HAP-1 (cell line): ENCODE data around the gene FEM1A.
"Not testable (repeated sequence)": the region's sequence is repeated elsewhere in the genome, so short reads cannot be mapped to it uniquely, and the experiment has no call there.

Experiments used
- DNase-seq, 2 experiments: peaks; one replicate each; pipeline ENCODE4 v3.0.0-alpha.2; 2016 to 2020; ENCODE audit warnings: low spot score in 2 of 2
- H3K27me3 ChIP-seq: fragments of 250-450 bp; sonication (Bioruptor Pico); 2 replicates; pipeline ENCODE4 v1.5.1; 2020; ENCODE audit warnings: low read depth, mild to moderate bottlenecking, moderate library complexity
- H3K36me3 ChIP-seq: fragments of 250-450 bp; sonication (Bioruptor Pico); replicated peaks from 2 replicates; pipeline ENCODE4 v1.5.1; 2020; ENCODE audit warnings: mild to moderate bottlenecking
- H3K4me1 ChIP-seq: fragments of 250-450 bp; sonication (Bioruptor Pico); 2 replicates; pipeline ENCODE4 v1.5.1; 2020; ENCODE audit warnings: mild to moderate bottlenecking
- H3K4me3 ChIP-seq: fragments of 250-450 bp; sonication (Bioruptor Pico); 2 replicates; pipeline ENCODE4 v1.5.1; 2020; ENCODE audit warnings: mild to moderate bottlenecking, moderate library complexity
- H3K9me3 ChIP-seq: fragments of 250-450 bp; sonication (Bioruptor Pico); 2 replicates; pipeline ENCODE4 v1.5.1; 2020; ENCODE audit warnings: mild to moderate bottlenecking, moderate library complexity
- in situ Hi-C: fragments of 300-500 bp; cut with MboI; formaldehyde crosslinking; loops from 3 replicates; pipeline ENCODE4 v1.14.3; 2020; ENCODE audit warnings: low sequenced_read_pairs, inconsistent platforms, mixed read lengths

FEM1A gene, protein sequence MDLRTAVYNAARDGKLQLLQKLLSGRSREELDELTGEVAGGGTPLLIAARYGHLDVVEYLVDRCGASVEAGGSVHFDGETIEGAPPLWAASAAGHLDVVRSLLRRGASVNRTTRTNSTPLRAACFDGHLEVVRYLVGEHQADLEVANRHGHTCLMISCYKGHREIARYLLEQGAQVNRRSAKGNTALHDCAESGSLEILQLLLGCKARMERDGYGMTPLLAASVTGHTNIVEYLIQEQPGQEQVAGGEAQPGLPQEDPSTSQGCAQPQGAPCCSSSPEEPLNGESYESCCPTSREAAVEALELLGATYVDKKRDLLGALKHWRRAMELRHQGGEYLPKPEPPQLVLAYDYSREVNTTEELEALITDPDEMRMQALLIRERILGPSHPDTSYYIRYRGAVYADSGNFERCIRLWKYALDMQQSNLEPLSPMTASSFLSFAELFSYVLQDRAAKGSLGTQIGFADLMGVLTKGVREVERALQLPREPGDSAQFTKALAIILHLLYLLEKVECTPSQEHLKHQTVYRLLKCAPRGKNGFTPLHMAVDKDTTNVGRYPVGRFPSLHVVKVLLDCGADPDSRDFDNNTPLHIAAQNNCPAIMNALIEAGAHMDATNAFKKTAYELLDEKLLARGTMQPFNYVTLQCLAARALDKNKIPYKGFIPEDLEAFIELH

DNA sequence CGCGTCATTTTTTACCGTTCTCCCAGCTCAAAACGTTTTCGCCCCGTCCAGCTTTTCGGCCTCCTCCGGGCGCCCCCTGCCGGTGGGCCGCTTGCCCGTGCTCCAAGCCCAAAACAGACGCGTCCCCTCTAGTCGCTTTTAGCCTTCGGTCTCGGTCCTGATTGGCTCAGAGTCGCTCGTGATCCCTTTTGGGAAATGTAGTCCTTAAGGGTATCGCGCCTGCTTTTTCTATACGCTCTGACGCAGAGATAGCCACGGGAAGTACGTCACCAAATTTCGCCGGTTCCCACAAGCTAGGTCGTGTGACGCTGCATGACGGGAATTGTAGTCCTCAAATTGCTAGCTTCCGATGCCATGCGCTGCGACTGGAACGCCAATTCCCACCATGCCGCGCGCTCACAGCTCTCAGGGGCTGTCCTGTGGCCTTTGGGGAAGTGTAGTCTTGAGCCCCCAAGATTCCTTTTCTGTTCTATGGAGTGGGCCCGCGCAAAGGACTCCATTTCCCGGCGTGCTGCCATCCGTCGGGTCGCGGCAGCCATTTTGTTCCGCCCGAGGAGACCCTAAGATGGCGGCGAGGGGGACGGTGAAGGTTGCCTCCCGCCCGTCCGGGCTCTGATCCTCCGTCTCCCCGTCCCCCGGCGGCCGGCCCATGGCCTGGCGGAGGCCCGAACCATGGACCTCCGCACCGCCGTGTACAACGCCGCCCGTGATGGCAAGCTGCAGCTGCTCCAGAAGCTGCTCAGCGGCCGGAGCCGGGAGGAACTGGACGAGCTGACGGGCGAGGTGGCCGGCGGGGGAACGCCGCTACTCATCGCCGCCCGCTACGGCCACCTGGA, at the start of gene FEM1A:
TSS of gene FEM1A (plus strand) at position 552 of the 836 bp plus-strand sequence. CDS start at position 673, 121 bp downstream.
- no peaks in the 10 kb centered on the region for H3K27me3 ChIP-seq
- peak within 1 kb of the TSS; percentile 97 for H3K4me3 ChIP-seq
- H3K4me1 ChIP-seq: no peaks in the 10 kb centered on the region; the same call in 1 of the 2 replicates
- no peaks in the 10 kb centered on the region for H3K9me3 ChIP-seq
- peak; percentile 98 to 100 for DNase-seq
- peaks cover 18% of the 10 kb centered on the region for H3K36me3 ChIP-seq
- in situ Hi-C loops: loop anchor here (5.0 kb wide), 1 partner anchor 59 kb away; no protein-coding TSS in a partner anchor

DNA sequence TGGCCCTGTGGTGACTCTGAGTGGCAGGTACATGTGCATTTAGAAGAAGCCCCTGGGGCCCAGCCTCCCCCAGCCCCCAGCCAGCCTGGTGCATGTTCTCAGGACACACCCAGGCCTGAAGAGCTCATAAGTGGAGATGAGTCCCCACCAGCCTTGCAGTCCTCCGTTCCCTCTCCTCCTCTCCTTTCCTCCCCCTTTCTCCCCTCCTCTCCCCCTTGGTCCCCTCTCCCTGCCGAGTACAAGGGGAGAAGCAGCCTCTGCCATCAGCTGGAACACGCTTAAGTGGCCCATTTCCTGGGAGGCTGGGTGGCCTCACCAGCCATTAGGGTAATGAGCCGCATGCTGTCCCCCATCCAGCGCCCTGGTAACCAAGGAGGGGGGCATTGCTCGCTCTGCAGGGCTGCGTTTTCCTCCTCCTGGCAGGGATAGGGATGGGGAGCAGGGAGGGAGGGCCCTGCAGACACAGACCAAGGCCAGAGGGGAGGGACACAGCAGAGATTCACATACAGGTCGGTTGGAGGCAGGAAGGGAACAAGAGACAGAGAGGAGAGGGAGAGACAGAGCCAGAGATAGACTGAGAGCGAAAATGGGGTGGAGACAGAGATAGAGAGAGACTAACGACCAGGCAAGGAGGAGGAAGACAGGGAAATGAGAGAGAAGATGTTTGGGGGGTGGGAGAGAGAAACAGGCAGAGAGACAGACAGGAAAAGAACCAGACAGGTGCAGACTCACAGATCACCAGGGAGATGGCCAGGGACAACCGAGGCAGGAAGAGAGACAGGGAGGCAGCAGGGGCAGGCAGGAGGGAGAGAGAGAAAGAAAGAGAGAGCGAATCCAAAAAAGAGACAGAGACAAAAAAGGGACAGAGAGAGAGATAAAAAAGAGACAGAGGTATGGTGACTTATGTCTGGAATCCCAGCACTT, 48.5 kb upstream of the FEM1A start:
- DNase-seq: no peak
- peaks cover 2% of the 10 kb centered on the region for H3K27me3 ChIP-seq
- no peaks in the 10 kb centered on the region for H3K4me1 ChIP-seq
- no peaks in the 10 kb centered on the region for H3K36me3 ChIP-seq
- H3K4me3 ChIP-seq: no peak overlapping the region
- in situ Hi-C loops: no loop called here
- no peaks in the 10 kb centered on the region for H3K9me3 ChIP-seq

DNA sequence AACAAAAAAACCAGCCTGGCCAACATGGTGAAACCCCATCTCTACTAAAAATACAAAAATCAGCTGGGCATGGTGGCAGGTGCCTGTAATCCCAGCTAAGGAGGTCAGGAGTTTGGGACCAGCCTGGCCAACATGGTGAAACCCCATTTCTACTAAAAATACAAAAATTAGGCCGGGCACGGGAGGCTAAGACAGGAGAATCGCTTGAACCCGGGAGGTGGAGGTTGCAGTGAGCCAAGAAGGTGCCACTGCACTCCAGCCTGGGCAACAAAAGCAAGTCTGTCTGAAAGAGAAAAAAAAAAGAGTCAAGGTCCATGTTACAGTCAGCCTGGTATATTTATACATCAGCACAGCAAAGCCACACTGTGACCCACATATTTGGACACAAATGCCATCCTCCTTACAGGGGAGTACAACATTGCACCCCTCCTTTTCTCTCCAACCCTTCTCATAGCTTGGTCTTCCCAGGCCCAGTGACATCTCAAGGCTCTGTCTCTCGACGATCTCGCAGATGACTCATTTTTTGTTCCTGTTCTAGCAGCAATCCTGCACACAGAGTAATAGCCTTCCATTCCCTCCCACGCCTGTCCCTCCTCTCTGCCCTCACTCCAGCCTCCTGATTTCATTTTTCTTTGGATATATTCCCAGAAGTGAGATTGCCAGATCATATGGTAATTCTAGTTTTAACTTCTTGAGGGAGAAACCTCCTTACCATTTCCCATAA, 46.9 kb upstream of the FEM1A start:
- no peaks in the 10 kb centered on the region for H3K9me3 ChIP-seq
- H3K4me1 ChIP-seq: no peaks in the 10 kb centered on the region
- H3K27me3 ChIP-seq: peaks cover 9% of the 10 kb centered on the region
- no peak for DNase-seq
- no peak overlapping the region for H3K4me3 ChIP-seq
- in situ Hi-C loops: no loop called here
- no peaks in the 10 kb centered on the region for H3K36me3 ChIP-seq

DNA sequence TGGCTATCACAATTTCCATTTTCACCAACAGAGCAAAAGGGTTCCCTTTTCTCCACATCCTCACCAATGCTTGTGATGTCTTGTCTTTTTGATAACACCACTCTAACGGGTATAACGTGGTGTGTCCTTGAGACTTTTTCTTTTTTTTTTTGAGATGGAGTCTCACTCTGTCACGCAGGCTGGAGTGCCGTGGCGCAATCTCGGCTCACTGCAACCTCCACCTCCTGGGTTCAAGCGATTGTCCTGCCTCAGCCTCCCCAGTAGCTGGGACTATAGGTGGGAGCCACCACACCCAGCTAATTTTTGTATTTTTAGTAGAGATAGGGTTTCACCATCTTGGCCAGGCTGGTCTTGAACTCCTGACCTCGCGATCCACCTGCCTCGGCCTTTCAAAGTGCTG, 46.4 kb upstream of the FEM1A start:
- DNase-seq, H3K4me3 ChIP-seq, H3K4me1 ChIP-seq, in situ Hi-C loops, H3K9me3 ChIP-seq, H3K27me3 ChIP-seq, H3K36me3 ChIP-seq: not testable (repeated sequence)

DNA sequence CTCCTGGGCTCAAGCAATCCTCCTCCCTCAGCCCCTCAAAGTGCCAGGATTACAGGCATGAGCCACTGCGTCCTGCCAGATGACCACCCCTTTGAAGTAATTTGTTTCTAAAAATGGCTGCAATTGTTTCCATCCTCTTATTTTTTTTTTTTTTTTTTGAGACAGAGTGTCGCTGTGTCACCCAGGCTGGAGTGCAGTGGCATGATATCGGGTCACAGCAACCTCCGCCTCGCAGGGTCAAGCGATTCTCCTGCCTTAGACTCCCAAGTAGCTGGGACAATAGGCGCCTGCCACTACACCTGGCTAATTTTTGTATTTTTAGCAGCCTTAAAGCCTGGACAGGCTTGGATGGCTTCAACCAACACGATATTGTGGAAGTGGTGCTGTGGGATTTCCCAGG, 45.5 kb upstream of the FEM1A start:
- Histone ChIP-seq H3K9me3 (no peaks in the 10 kb centered on the region), H3K4me1 (no peaks in the 10 kb centered on the region), H3K27me3 (peaks cover 9% of the 10 kb centered on the region), H3K4me3 (no peak overlapping the region), H3K36me3 (no peaks in the 10 kb centered on the region)
- in situ Hi-C loops: no loop called here
- DNase-seq: no peak

DNA sequence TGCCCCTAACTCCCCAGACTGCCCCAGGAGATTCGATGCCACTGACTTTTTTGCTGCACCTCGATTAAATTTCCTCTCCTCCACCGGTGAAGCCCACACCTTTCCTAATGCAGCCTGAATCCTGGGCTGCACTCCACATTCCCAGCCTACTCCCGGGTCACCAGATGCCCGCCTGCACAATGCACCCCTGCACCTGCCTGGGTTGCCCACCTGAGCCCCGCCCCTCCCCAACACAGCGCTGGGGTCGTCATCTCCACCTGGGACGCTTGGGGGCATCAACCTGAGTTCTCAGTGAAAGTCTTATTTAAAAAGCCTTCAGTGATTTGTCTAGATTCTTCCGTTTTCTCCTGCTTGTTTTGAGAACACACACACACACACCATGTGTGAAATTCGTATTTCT, 43.3 kb upstream of the FEM1A start:
- in situ Hi-C loops: no loop called here
- Histone ChIP-seq H3K9me3 (no peaks in the 10 kb centered on the region), H3K36me3 (no peaks in the 10 kb centered on the region), H3K4me3 (no peak overlapping the region), H3K4me1 (no peaks in the 10 kb centered on the region), H3K27me3 (peaks cover 9% of the 10 kb centered on the region)
- DNase-seq: no peak

DNA sequence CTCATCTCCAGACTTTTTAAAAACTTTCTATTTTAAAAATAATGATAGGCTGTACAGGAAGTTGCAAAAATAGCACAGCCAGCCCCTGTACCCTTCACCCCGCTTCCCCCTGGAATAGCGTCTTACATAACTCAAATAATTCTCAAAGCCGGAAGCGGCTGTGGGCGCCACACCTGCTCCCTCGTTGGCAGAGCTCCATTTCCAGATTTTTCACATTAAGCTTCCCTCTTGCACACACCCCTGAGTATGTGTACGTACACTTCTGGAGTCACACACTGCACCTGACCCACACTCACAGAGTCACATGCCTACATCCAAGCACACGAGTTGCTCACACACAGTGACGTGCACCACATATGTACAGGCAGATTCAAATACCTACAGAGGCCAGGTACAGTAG, 42.9 kb upstream of the FEM1A start:
- Histone ChIP-seq H3K36me3 (no peaks in the 10 kb centered on the region), H3K4me3 (no peak overlapping the region), H3K4me1 (no peaks in the 10 kb centered on the region), H3K9me3 (no peaks in the 10 kb centered on the region), H3K27me3 (peaks cover 9% of the 10 kb centered on the region)
- in situ Hi-C loops: no loop called here
- no peak for DNase-seq

DNA sequence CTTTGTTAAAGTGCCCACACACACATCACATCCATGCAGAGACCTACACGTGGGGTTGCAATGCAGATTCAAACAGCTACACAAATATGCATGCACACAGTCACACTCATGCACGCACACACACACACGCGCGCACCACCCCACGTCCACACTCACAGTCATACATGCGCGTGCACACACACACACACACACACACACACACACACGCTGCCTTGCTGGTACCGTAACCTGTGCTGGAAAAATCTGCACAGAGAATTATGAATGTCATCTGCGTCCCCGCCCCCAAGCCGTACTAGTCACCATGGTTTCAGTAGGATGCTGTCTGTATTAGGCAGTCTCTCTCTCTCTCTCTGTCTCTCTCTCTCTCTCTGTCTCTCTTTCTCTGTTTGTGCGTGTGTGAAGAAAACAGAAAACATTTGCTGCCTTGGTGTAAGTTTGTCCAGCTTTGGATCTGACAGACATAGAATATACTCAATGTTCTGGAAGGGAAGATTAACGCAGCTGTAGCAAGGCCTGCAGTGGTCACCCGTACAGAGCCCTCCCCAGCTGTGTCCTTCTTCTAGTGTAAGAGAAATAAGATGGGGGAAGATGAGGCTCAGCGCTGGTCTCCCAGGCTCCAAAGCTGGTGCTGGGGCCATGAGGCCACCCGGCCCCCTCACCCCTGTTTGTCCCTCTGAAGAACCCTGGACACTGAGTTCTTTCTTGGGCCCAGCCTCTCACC, 41.5 kb upstream of the FEM1A start:
- Histone ChIP-seq H3K9me3 (no peaks in the 10 kb centered on the region), H3K36me3 (no peaks in the 10 kb centered on the region), H3K27me3 (peaks cover 9% of the 10 kb centered on the region), H3K4me3 (no peak overlapping the region), H3K4me1 (no peaks in the 10 kb centered on the region)
- in situ Hi-C loops: no loop called here
- DNase-seq: no peak

DNA sequence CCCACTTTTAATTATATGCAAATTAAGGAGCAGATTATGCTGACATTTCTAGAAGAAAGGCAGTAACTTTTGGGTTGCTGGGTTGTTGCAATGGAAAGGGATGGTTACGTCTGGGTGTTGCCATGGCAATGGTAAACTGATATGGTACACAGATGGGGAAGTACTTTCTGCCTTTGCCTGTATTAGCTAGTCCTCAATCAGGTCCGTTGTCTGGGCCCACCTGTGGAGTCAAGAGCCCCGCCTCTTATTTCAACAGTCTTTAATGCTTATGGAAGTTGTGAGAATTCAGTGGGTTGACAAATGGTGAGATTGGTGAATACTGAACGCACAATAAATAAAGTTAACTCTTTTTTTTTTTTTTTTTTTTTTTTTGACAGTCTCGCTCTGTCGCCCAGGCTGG, 37.3 kb upstream of the FEM1A start:
- H3K36me3 ChIP-seq: no peaks in the 10 kb centered on the region
- H3K4me1 ChIP-seq: no peaks in the 10 kb centered on the region
- DNase-seq: no peak
- H3K27me3 ChIP-seq: no peaks in the 10 kb centered on the region
- no peaks in the 10 kb centered on the region for H3K9me3 ChIP-seq
- in situ Hi-C loops: no loop called here
- H3K4me3 ChIP-seq: no peak overlapping the region

DNA sequence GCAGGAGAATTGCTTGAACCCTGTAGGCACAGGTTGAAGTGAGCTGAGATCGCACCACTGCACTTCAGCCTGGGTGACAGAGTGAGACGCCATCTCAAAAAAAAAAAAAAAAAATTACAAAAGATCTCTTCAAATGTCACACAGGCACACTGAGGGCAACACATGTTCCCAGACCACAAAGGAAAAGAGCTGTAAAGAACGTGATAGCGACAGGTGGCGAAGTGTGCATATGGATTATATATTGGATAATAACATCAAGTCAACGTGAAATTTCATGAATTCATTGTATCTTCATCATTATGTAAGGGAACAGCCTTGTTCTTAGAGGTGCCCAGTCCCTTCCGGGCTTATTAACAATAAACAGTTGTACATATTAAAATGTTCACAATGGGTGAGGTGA, 36.1 kb upstream of the FEM1A start:
- peaks cover 3% of the 10 kb centered on the region; the same call in 1 of the 2 replicates for H3K4me1 ChIP-seq
- DNase-seq: no peak
- in situ Hi-C loops: no loop called here

DNA sequence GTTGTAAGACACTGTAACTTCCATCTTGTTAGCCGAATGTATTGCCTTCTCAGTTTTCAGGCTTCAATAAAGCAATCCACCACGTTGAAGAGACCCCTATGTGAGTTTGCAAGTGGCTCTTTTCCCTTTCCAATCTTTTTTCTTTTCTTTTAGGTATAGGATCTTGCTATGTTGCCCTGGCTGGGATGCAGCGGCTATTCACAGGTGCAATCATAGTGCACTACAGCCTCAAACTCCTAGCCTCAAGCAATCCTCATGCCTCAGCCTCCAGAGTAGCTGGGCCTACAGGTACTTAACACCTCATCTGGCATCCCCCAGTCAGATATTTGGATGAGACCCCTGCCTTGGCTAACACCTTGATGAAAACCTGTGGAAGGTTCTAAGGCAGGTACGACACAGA, 33.5 kb upstream of the FEM1A start:
- H3K27me3 ChIP-seq: no peaks in the 10 kb centered on the region
- in situ Hi-C loops: no loop called here

More for the DNA sequence above, 36.1 kb upstream of the FEM1A start:
- H3K9me3 ChIP-seq: no peaks in the 10 kb centered on the region
- H3K4me3 ChIP-seq: no peak overlapping the region
- H3K27me3 ChIP-seq: no peaks in the 10 kb centered on the region
- H3K36me3 ChIP-seq: no peaks in the 10 kb centered on the region

DNA sequence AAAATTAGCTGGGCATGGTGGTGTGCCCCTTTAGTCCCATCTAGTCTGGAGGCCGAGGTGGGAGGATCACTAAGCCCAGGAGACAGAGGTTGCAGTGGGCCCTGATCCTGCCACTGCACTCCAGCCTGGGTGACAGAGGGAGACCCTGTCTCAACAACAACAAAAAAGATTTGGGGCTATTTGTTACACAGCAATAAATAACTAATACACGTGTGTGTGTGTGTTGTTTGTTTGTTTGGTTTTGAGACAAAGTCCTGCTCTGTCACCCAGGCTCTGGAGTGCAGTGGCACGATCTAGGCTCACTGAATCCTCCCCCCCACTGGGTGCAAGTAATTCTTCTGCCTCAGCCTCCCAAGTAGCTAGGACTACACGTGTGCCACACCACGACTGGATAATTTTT, 32.9 kb upstream of the FEM1A start:
- Histone ChIP-seq H3K9me3 (no peaks in the 10 kb centered on the region), H3K4me3 (no peak overlapping the region), H3K4me1 (peaks cover 3% of the 10 kb centered on the region; the same call in 1 of the 2 replicates), H3K27me3 (peaks cover 3% of the 10 kb centered on the region; the same call in 1 of the 2 replicates), H3K36me3 (no peaks in the 10 kb centered on the region)
- in situ Hi-C loops: no loop called here
- no peak for DNase-seq

More for the DNA sequence above, 33.5 kb upstream of the FEM1A start:
- Histone ChIP-seq H3K36me3 (no peaks in the 10 kb centered on the region), H3K4me3 (no peak overlapping the region), H3K4me1 (peaks cover 3% of the 10 kb centered on the region; the same call in 1 of the 2 replicates), H3K9me3 (no peaks in the 10 kb centered on the region)
- no peak for DNase-seq
